GM12891 (cell line): ENCODE results near the gene MELTF.

Experiments used
- POLR2A ChIP-seq: IDR thresholded peaks from 2 replicates; pipeline ENCODE4 v1.6.1; 2011; ENCODE audit warnings: low read depth, low read length, control low read depth
- POLR2AphosphoS5 ChIP-seq: IDR thresholded peaks from 2 replicates; pipeline ENCODE4 v1.6.1; 2011; ENCODE audit warnings: low read depth, low read length, control low read depth
- TAF1 ChIP-seq: IDR thresholded peaks from 2 replicates; pipeline ENCODE4 v1.6.1; 2011; ENCODE audit warnings: low read depth, low read length, control low read depth

GRCh38 chr3:197011780-197012539 is 17.7 kb downstream of the MELTF start:
- TF ChIP-seq POLR2A: no peak
- no peak for TF ChIP-seq POLR2AphosphoS5
- no peak for TF ChIP-seq TAF1
